ENCODE results near the gene CYBRD1.
A peak's percentile ranks its signal among the peaks of the same experiment; 100 is the strongest.

Gene CYBRD1

GRCh38 chr2:171522052-171522787 is at the start of gene CYBRD1:
CYBRD1 (plus strand) TSS chr2:171522474; CDS start chr2:171522546, 72 bp downstream.
- TF ChIP-seq SP1 (IDR thresholded peaks at IDR 0.05) (no peak), BHLHE40 (IDR thresholded peaks at IDR 0.05; ENCODE audit: borderline replicate concordance) (no peak), L3MBTL2 (conservative IDR thresholded peaks at IDR 0.05) (peak; percentile 63), FOXA1 (IDR thresholded peaks at IDR 0.05) (no peak)
- DNase-seq (ENCODE audit: extremely low spot score), result peak; percentile 25
- CTCF ChIA-PET, result interaction anchor here (0.6 to 1.0 kb wide), 2 partner anchors 366 to 593 kb away, joined by 3 read pairs; partner anchors contain the start of gene GORASP2
- POLR2A ChIA-PET, result interaction anchor here (0.9 to 3.6 kb wide), 7 partner anchors 9 to 591 kb away, joined by 3 to 21 read pairs (median 3); partner anchors contain the start of genes DCAF17 and METTL8

- ChIA-PET POLR2A (no interaction called here), CTCF (interaction anchor here (0.7 kb wide), 1 partner anchor 80 kb away, joined by 4 read pairs; no protein-coding TSS in a partner anchor)
- TF ChIP-seq ELF4 (IDR thresholded peaks at IDR 0.05) (no peak), ARNT (IDR thresholded peaks at IDR 0.05) (no peak), CTBP1 (IDR thresholded peaks at IDR 0.05; ENCODE audit: borderline replicate concordance) (no peak), SP1 (IDR thresholded peaks at IDR 0.05) (no peak), FOXM1 (IDR thresholded peaks at IDR 0.05; ENCODE audit: borderline replicate concordance) (no peak), NFRKB (IDR thresholded peaks at IDR 0.05) (no peak), FOXA1 (IDR thresholded peaks at IDR 0.05) (no peak), HDGF (IDR thresholded peaks at IDR 0.05; ENCODE audit: borderline replicate concordance) (no peak), PKNOX1 (IDR thresholded peaks at IDR 0.05) (no peak), L3MBTL2 (conservative IDR thresholded peaks at IDR 0.05) (no peak), ZNF384 (IDR thresholded peaks at IDR 0.05) (no peak), LEF1 (IDR thresholded peaks at IDR 0.05; ENCODE audit: borderline replicate concordance) (no peak), SUZ12 (IDR thresholded peaks at IDR 0.05) (no peak), BHLHE40 (IDR thresholded peaks at IDR 0.05; ENCODE audit: borderline replicate concordance) (no peak), FOXK2 (IDR thresholded peaks at IDR 0.05) (no peak), TARDBP (IDR thresholded peaks at IDR 0.05) (no peak)
- DNase-seq (ENCODE audit: extremely low spot score), result no peak
Measured at GRCh38 chr2:171475979-171476378, 46.3 kb upstream of the CYBRD1 start.

DNA sequence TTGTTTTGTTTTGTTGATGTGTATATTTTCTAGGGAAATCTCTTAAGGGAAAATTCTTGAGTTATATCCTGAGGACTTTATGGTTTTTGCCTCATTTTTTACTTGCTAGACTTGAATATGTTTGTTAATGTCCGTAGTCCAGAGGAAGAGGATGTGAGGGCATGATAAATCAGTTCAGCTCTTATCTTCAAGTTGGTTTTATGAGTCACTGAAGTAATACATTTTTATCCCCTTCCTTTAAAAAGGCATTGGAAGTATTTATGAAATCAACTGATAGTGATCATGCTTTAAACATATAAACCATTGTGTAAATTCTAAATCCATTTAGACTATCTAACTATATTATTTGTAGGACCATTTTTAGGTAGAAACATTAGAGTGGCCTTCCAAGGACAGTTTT is 43.9 kb upstream of the CYBRD1 start:
- TF ChIP-seq ARNT (IDR thresholded peaks at IDR 0.05) (no peak), CTBP1 (IDR thresholded peaks at IDR 0.05; ENCODE audit: borderline replicate concordance) (no peak), HDGF (IDR thresholded peaks at IDR 0.05; ENCODE audit: borderline replicate concordance) (no peak), L3MBTL2 (conservative IDR thresholded peaks at IDR 0.05) (no peak), NFRKB (IDR thresholded peaks at IDR 0.05) (no peak), ELF4 (IDR thresholded peaks at IDR 0.05) (no peak), SP1 (IDR thresholded peaks at IDR 0.05) (no peak), FOXA1 (IDR thresholded peaks at IDR 0.05) (no peak), LEF1 (IDR thresholded peaks at IDR 0.05; ENCODE audit: borderline replicate concordance) (no peak), ZNF384 (IDR thresholded peaks at IDR 0.05) (no peak), FOXM1 (IDR thresholded peaks at IDR 0.05; ENCODE audit: borderline replicate concordance) (no peak)
- no peak for DNase-seq (ENCODE audit: extremely low spot score)
- ChIA-PET POLR2A (no interaction called here), CTCF (no interaction called here)

DNA sequence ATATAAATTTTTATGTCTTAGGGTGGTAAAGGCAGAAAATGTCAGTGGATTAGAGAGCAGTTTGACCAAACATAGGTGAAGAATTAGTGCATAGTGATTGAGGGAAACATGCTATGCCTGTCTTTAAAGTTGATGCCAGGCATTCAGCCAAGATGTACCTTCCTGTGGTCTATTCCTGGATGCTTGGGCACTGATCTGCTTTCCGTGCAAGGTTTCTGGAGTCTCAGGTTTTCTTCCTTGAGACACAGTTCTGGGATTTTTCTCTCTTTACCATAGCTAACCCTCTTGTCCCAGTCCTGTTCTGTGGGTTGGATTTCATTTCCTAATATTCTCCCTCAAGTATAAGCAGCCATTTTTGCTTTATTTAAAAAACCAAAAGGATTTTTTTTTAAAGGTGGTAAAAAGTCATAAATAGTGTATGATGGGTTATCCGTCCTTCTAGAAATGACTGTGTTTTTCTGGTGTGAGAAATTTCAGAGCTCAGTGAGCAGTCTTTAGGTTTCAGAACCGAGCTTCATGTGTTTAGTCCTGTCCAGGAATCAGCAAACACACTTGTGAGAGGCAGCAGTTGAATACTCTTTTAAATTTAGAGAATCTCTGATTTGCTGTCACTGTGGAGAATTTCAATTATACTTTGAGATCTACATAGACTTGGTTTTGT is 43.0 kb upstream of the CYBRD1 start:
- ChIA-PET CTCF (no interaction called here), POLR2A (no interaction called here)
- TF ChIP-seq ELF4 (IDR thresholded peaks at IDR 0.05) (no peak), CTBP1 (IDR thresholded peaks at IDR 0.05; ENCODE audit: borderline replicate concordance) (no peak), ZNF384 (IDR thresholded peaks at IDR 0.05) (no peak), L3MBTL2 (conservative IDR thresholded peaks at IDR 0.05) (no peak), NFRKB (IDR thresholded peaks at IDR 0.05) (no peak), TARDBP (IDR thresholded peaks at IDR 0.05) (no peak), ARNT (IDR thresholded peaks at IDR 0.05) (no peak), PKNOX1 (IDR thresholded peaks at IDR 0.05) (no peak), SUZ12 (IDR thresholded peaks at IDR 0.05) (no peak), BHLHE40 (IDR thresholded peaks at IDR 0.05; ENCODE audit: borderline replicate concordance) (no peak), FOXM1 (IDR thresholded peaks at IDR 0.05; ENCODE audit: borderline replicate concordance) (no peak), FOXK2 (IDR thresholded peaks at IDR 0.05) (no peak), HDGF (IDR thresholded peaks at IDR 0.05; ENCODE audit: borderline replicate concordance) (no peak), FOXA1 (IDR thresholded peaks at IDR 0.05) (no peak), SP1 (IDR thresholded peaks at IDR 0.05) (no peak)
- DNase-seq (ENCODE audit: extremely low spot score), result no peak

- DNase-seq (ENCODE audit: extremely low spot score), result no peak
- ChIA-PET POLR2A (no interaction called here), CTCF (interaction anchor here (0.6 kb wide), 1 partner anchor 344 kb away, joined by 3 read pairs; no protein-coding TSS in a partner anchor)
- no peak for TF ChIP-seq PKNOX1 (IDR thresholded peaks at IDR 0.05)
- no peak for TF ChIP-seq FOXA1 (IDR thresholded peaks at IDR 0.05)
- TF ChIP-seq ELF4 (IDR thresholded peaks at IDR 0.05), result no peak
- no peak for TF ChIP-seq L3MBTL2 (conservative IDR thresholded peaks at IDR 0.05)
- TF ChIP-seq FOXK2 (IDR thresholded peaks at IDR 0.05), result no peak
- no peak for TF ChIP-seq TARDBP (IDR thresholded peaks at IDR 0.05)
- no peak for TF ChIP-seq FOXM1 (IDR thresholded peaks at IDR 0.05; ENCODE audit: borderline replicate concordance)
- no peak for TF ChIP-seq SP1 (IDR thresholded peaks at IDR 0.05)
- TF ChIP-seq CTBP1 (IDR thresholded peaks at IDR 0.05; ENCODE audit: borderline replicate concordance), result no peak
- no peak for TF ChIP-seq ZNF384 (IDR thresholded peaks at IDR 0.05)
- TF ChIP-seq HDGF (IDR thresholded peaks at IDR 0.05; ENCODE audit: borderline replicate concordance), result no peak
- no peak for TF ChIP-seq BHLHE40 (IDR thresholded peaks at IDR 0.05; ENCODE audit: borderline replicate concordance)
Measured at GRCh38 chr2:171480908-171481307, 41.4 kb upstream of the CYBRD1 start.

Measured in HEK293T (cell line).